ENCODE data around the gene SLC41A1. TPM values are rescaled to one million over a fixed set of nuclear protein-coding genes. Genes with fewer than 3 reads are reported as not detected.

The SLC41A1 gene
- total RNA-seq, 3 donors from 2014 or later: 13.9 to 18.0 (median 16.8) TPM

DNA sequence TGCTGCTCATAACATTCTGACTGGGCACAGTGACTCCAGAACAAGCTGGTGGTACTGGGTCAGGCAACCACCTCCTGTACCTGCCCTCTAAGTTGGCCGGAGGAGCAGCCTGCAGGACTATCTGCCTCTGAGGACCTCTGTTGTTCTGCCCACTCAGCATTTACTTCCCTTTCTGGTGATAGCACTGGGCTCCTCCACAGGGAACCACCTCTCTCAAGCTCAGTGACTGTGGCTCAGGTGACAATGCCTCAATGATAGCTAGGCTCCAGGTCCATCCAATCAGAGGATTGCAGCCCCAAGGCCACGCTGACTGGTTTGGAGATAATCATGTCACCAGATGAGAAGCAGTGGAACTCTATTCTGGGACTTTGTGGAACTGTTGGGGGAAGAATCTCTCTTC, 15.8 kb downstream of the SLC41A1 start:
- no peak overlapping the region for H3K27ac ChIP-seq
- no peaks in the 10 kb centered on the region for H3K4me1 ChIP-seq
- no peak for DNase-seq (ENCODE audit: low spot score in 2 of 2)
- H3K27me3 ChIP-seq: no peaks in the 10 kb centered on the region
- no peak overlapping the region for H3K4me3 ChIP-seq
- H3K36me3 ChIP-seq: no peaks in the 10 kb centered on the region
- intact Hi-C loops (cut with DNase I; ENCODE audit: low total_unique reads): loop anchor here (10.0 kb wide), 1 partner anchor 178 kb away; no protein-coding TSS in a partner anchor
- no peaks in the 10 kb centered on the region for H3K9me3 ChIP-seq
- no peak for TF ChIP-seq CTCF (IDR thresholded peaks at IDR 0.05)
- TF ChIP-seq POLR2AphosphoS5 (IDR thresholded peaks at IDR 0.05): no peak
- no peak for TF ChIP-seq POLR2A (IDR thresholded peaks at IDR 0.05)

DNA sequence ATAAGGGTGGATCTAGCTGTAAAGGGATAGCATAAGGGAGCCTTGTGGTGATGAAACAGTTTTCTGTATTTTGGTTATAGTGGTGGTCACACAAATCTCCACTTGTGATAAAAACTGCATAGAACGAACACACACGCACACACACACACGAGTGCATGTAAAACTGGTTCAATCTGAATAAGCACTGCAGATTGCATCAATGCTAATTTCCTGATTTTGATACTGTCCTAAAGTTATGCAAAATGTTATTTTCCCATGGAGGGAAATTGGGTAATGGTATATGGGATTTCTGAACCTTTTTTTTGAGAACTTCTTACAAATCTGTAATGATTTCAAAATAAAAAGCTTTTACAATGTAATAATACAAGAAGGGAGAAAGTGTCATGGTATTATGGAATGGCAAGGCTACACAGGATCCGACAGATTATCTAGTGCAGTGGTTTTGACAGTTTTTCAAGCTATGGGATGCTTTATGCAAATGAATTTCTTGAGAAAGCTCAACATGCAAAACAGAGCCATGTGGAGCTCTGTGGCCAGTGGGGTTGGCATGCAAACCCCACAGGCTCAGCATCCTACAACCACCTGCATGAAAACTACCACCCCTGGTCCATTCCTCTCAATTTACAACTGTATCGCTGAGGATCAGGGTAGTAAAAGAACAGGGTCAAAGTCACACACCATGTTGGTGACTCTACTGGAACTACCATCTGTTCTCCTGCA, 18.8 kb downstream of the SLC41A1 start:
- Histone ChIP-seq H3K27ac (no peak overlapping the region), H3K4me3 (no peak overlapping the region), H3K36me3 (no peaks in the 10 kb centered on the region), H3K27me3 (no peaks in the 10 kb centered on the region), H3K9me3 (no peaks in the 10 kb centered on the region), H3K4me1 (no peaks in the 10 kb centered on the region)
- intact Hi-C loops (cut with DNase I; ENCODE audit: low total_unique reads): loop anchor here (10.0 kb wide), 1 partner anchor 181 kb away; no protein-coding TSS in a partner anchor
- TF ChIP-seq POLR2AphosphoS5 (IDR thresholded peaks at IDR 0.05) (no peak), POLR2A (IDR thresholded peaks at IDR 0.05) (no peak), CTCF (IDR thresholded peaks at IDR 0.05) (no peak)
- DNase-seq (ENCODE audit: low spot score in 2 of 2): no peak

DNA sequence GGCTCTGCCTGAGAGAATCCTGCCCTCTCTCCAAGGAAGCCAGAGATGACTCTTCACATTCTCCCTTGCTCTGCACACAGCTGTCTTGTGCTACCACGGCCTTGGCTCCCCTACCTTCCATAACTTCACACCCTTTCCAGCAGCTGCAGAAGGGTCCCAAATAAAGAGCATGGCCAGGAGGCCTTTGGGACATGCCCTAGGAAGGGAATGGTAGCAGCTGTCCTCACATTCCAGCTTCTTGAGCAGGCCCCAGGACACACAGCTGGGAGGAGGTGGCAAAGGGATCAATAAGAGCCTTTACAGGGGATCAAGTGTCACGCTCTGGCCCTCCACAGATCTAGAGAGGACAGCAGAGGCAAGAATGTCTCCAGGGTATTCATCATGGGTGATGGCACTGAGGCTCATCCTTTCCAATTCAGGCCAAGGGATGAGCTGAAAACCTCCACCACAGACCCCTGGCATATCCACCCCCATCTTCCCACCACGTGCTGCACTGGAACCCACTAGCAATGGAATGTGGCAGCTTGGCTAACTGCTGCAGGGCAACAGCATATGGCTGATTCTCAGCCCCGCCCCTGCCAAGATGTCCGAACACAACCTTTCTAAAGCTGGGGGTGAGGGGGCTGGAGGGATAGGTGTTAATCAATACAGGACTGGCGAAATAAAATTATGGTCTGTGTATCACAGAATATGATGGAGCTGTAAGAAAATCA, 19.9 kb downstream of the SLC41A1 start:
- no peaks in the 10 kb centered on the region for H3K27me3 ChIP-seq
- H3K36me3 ChIP-seq: no peaks in the 10 kb centered on the region
- H3K4me3 ChIP-seq: no peak overlapping the region
- H3K27ac ChIP-seq: no peak overlapping the region
- intact Hi-C loops (cut with DNase I; ENCODE audit: low total_unique reads): loop anchor here (10.0 kb wide), 1 partner anchor 182 kb away; no protein-coding TSS in a partner anchor
- DNase-seq (ENCODE audit: low spot score in 2 of 2): no peak
- no peaks in the 10 kb centered on the region for H3K9me3 ChIP-seq
- H3K4me1 ChIP-seq: no peaks in the 10 kb centered on the region
- TF ChIP-seq POLR2AphosphoS5 (IDR thresholded peaks at IDR 0.05) (no peak), POLR2A (IDR thresholded peaks at IDR 0.05) (no peak)

DNA sequence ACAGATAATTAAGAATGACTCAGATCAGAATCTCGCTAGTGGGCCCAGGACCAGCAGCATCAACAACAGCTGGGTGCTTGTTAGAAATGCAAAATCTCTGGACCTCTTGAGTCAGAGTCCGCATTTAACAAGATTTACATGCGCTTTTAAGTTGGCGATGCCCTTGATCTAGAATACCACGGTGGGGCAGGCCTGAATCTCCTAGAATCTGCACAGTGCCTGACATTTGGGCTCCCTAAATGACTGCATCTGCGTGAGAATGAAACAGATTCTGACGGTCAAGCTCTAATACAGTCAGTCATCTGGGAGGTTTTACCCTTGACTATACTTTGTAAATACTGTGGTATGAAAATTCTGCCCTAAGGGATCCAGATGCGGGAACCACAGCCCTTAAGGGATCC, 20.5 kb downstream of the SLC41A1 start:
- TF ChIP-seq CTCF (IDR thresholded peaks at IDR 0.05) (no peak), POLR2A (IDR thresholded peaks at IDR 0.05) (no peak), POLR2AphosphoS5 (IDR thresholded peaks at IDR 0.05) (no peak)
- H3K27me3 ChIP-seq: no peaks in the 10 kb centered on the region
- intact Hi-C loops (cut with DNase I; ENCODE audit: low total_unique reads): loop anchor here (10.0 kb wide), 1 partner anchor 182 kb away; no protein-coding TSS in a partner anchor
- H3K4me3 ChIP-seq: no peak overlapping the region
- no peaks in the 10 kb centered on the region for H3K9me3 ChIP-seq
- DNase-seq (ENCODE audit: low spot score in 2 of 2): no peak
- H3K4me1 ChIP-seq: no peaks in the 10 kb centered on the region
- no peaks in the 10 kb centered on the region for H3K36me3 ChIP-seq
- H3K27ac ChIP-seq: no peak overlapping the region

DNA sequence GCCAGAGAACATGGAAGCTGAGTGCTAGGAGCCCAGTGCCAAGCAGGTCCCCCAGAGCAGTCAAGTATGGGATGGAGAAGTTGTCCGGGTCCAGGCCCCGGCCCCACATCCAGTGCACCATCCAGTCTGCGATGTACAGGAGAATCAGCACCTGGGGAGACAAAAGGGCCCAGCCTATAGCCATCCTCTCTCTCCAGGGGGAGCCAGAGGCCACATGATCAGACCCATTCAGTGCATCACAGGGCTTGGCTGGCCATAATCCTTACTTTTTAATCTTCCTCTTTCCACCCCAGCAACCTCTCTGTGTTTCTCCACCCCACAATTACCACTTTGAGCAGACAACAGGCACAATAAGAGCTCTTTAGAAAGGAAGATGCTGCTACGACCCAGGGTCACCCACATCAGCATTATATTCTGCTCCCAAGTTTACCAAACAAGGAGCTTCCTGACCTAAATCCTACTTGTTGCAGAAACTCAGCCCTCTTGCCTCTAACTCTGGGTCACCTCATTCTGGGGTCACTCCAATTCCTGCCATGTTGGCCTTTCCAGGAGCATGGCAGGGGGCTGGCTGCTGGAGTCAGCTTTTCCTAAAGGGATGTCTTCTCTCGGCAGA, 21.3 kb downstream of the SLC41A1 start:
- H3K27me3 ChIP-seq: no peaks in the 10 kb centered on the region
- TF ChIP-seq POLR2AphosphoS5 (IDR thresholded peaks at IDR 0.05) (no peak), CTCF (IDR thresholded peaks at IDR 0.05) (peak; percentile 33 to 66 (median 66)), POLR2A (IDR thresholded peaks at IDR 0.05) (no peak)
- no peaks in the 10 kb centered on the region for H3K36me3 ChIP-seq

More for the DNA sequence above, 21.3 kb downstream of the SLC41A1 start:
- H3K27ac ChIP-seq: no peak overlapping the region
- intact Hi-C loops (cut with DNase I; ENCODE audit: low total_unique reads): loop anchor here (10.0 kb wide), 1 partner anchor 183 kb away; no protein-coding TSS in a partner anchor
- H3K4me3 ChIP-seq: no peak overlapping the region
- no peaks in the 10 kb centered on the region for H3K4me1 ChIP-seq
- no peaks in the 10 kb centered on the region for H3K9me3 ChIP-seq
- DNase-seq (ENCODE audit: low spot score in 2 of 2): peak in 1 of 2 donors; percentile 53

Data from breast epithelium (tissue), 4 donors.